Measurements from ENCODE around the gene PCMTD2.

- no peak for TF ChIP-seq CTCF (IDR thresholded peaks at IDR 0.05)
- TF ChIP-seq SMC3 (IDR thresholded peaks at IDR 0.05) = no peak
- TF ChIP-seq RAD21 (conservative IDR thresholded peaks at IDR 0.05 in 1 of 2, IDR thresholded peaks at IDR 0.05 in 1 of 2) = no peak
- TF ChIP-seq JUN (IDR thresholded peaks at IDR 0.05) = no peak
- TF ChIP-seq CBX8 (IDR thresholded peaks at IDR 0.05) = no peak
- TF ChIP-seq FOSL2 (IDR thresholded peaks at IDR 0.05) = no peak
- TF ChIP-seq FOSL2 (CRISPR knock-in tag; IDR thresholded peaks at IDR 0.05) = no peak
- no peak for TF ChIP-seq KDM1A (IDR thresholded peaks at IDR 0.05; ENCODE audit: low read depth)
- TF ChIP-seq, protein P1, sequence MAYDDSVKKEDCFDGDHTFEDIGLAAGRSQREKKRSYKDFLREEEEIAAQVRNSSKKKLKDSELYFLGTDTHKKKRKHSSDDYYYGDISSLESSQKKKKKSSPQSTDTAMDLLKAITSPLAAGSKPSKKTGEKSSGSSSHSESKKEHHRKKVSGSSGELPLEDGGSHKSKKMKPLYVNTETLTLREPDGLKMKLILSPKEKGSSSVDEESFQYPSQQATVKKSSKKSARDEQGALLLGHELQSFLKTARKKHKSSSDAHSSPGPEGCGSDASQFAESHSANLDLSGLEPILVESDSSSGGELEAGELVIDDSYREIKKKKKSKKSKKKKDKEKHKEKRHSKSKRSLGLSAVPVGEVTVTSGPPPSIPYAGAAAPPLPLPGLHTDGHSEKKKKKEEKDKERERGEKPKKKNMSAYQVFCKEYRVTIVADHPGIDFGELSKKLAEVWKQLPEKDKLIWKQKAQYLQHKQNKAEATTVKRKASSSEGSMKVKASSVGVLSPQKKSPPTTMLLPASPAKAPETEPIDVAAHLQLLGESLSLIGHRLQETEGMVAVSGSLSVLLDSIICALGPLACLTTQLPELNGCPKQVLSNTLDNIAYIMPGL (CRISPR knock-in tag; IDR thresholded peaks at IDR 0.05; ENCODE audit: borderline replicate concordance) = no peak
- no peak for TF ChIP-seq POLR2AphosphoS2 (conservative IDR thresholded peaks at IDR 0.05; ENCODE audit: low read length)
Measured at GRCh38 chr20:64280460-64280843, 24.9 kb downstream of the PCMTD2 start.
